GM19035 (cell line): Measurements from ENCODE around the gene ARHGEF38.
"Not testable (repeated sequence)": the region's sequence is repeated elsewhere in the genome, so short reads cannot be mapped to it uniquely, and the experiment has no call there.

Experiments
- ATAC-seq: cut with Tn5 transposase; IDR thresholded peaks from one replicate; pipeline ENCODE4 v1.9.1; 2021; ENCODE audit not compliant: unreplicated experiment

ARHGEF38 gene

GRCh38 chr4:105645440-105645839 is 93.0 kb downstream of the ARHGEF38 start:
- ATAC-seq = no peak

GRCh38 chr4:105650190-105650589 is 97.8 kb downstream of the ARHGEF38 start:
- ATAC-seq = no peak

- no peak for ATAC-seq
These were observed 99.5 kb downstream of the ARHGEF38 start for GRCh38 chr4:105651884-105652283.

- no peak for ATAC-seq
These were observed 100.0 kb downstream of the ARHGEF38 start for GRCh38 chr4:105652286-105652888.

GRCh38 chr4:105657117-105657765 is 104.8 kb downstream of the ARHGEF38 start:
- no peak for ATAC-seq

GRCh38 chr4:105659190-105659589 is 106.8 kb downstream of the ARHGEF38 start:
- ATAC-seq = no peak

GRCh38 chr4:105661028-105661427 is 108.6 kb downstream of the ARHGEF38 start:
- ATAC-seq = no peak

GRCh38 chr4:105662935-105663675 is 110.7 kb downstream of the ARHGEF38 start:
- no peak for ATAC-seq

- ATAC-seq = no peak
These were observed 114.3 kb downstream of the ARHGEF38 start for GRCh38 chr4:105666693-105667092.

GRCh38 chr4:105670684-105671083 is 118.3 kb downstream of the ARHGEF38 start:
- ATAC-seq = no peak

- ATAC-seq = no peak
These were observed 118.9 kb downstream of the ARHGEF38 start for GRCh38 chr4:105671301-105671700.

GRCh38 chr4:105674011-105674410 is 121.6 kb downstream of the ARHGEF38 start:
- ATAC-seq = no peak

GRCh38 chr4:105677709-105678108 is 125.3 kb downstream of the ARHGEF38 start:
- ATAC-seq = no peak

- ATAC-seq = no peak
These were observed 126.8 kb downstream of the ARHGEF38 start for GRCh38 chr4:105679186-105679585.

- ATAC-seq = no peak
These were observed 130.6 kb downstream of the ARHGEF38 start for GRCh38 chr4:105683038-105683437.

GRCh38 chr4:105686571-105686970 is 134.2 kb downstream of the ARHGEF38 start:
- no peak for ATAC-seq

GRCh38 chr4:105694812-105695211 is 142.4 kb downstream of the ARHGEF38 start:
- not testable (repeated sequence) for ATAC-seq

GRCh38 chr4:105695832-105696231 is 143.4 kb downstream of the ARHGEF38 start:
- not testable (repeated sequence) for ATAC-seq

GRCh38 chr4:105698607-105699006 is 146.2 kb downstream of the ARHGEF38 start:
- no peak for ATAC-seq

- ATAC-seq = no peak
These were observed 155.4 kb downstream of the ARHGEF38 start for GRCh38 chr4:105707782-105708180.

GRCh38 chr4:105708181-105709080 is 156.0 kb downstream of the ARHGEF38 start, which contains the start of the genes GSTCD and INTS12:
Gene GSTCD, plus strand, starts transcription at chr4:105708784. Its CDS starts 8,830 bp downstream, at chr4:105717614.
Gene INTS12, minus strand, starts transcription at chr4:105708689. Its CDS starts 8,684 bp downstream, at chr4:105700005.
- ATAC-seq = peak; percentile 82
